GM19238 (cell line): ENCODE data around the gene FGF11.
"Not testable (repeated sequence)": the region's sequence is repeated elsewhere in the genome, so short reads cannot be mapped to it uniquely, and the experiment has no call there.

Experiments
- DNase-seq: peaks from one replicate; pipeline ENCODE4 v3.0.0; 2011; ENCODE audit warnings: low spot score; ENCODE audit not compliant: insufficient read length

Gene FGF11

GRCh38 chr17:7478276-7479212, 39.2 kb downstream of the FGF11 start:
- DNase-seq = peak; percentile 60

GRCh38 chr17:7479213-7480088, 40.1 kb downstream of the FGF11 start, which contains the start of gene ZBTB4:
Gene ZBTB4, minus strand, starts transcription at chr17:7479631. Its CDS starts 12,830 bp downstream, at chr17:7466801.
- peak; percentile 42 for DNase-seq

- DNase-seq = no peak
Measured at GRCh38 chr17:7480089-7480384, 40.7 kb downstream of the FGF11 start.

- not testable (repeated sequence) for DNase-seq
Measured at GRCh38 chr17:7481275-7481674, 42.0 kb downstream of the FGF11 start, which contains the start of gene SLC35G6. Gene SLC35G6, plus strand, starts transcription at chr17:7481446. Its CDS starts 71 bp downstream, at chr17:7481517.

- DNase-seq = not testable (repeated sequence)
Measured at GRCh38 chr17:7481842-7482741, 42.8 kb downstream of the FGF11 start.

- not testable (repeated sequence) for DNase-seq
Measured at GRCh38 chr17:7482742-7483088, 43.4 kb downstream of the FGF11 start.

GRCh38 chr17:7483255-7484066, 44.1 kb downstream of the FGF11 start:
- DNase-seq = peak; percentile 81

GRCh38 chr17:7484067-7484918, 45.0 kb downstream of the FGF11 start, which contains the start of gene POLR2A:
Gene POLR2A, plus strand, starts transcription at chr17:7484366.
- DNase-seq = peak; percentile 93

GRCh38 chr17:7484919-7485377, 45.6 kb downstream of the FGF11 start:
- no peak for DNase-seq

GRCh38 chr17:7486181-7486580, 46.9 kb downstream of the FGF11 start:
- no peak for DNase-seq

GRCh38 chr17:7490144-7490543, 50.8 kb downstream of the FGF11 start:
- DNase-seq = no peak

- no peak for DNase-seq
Measured at GRCh38 chr17:7491583-7491982, 52.3 kb downstream of the FGF11 start.

- no peak for DNase-seq
Measured at GRCh38 chr17:7493941-7494340, 54.6 kb downstream of the FGF11 start.
